ENCODE results near the gene PTS. TPM values are rescaled to one million over a fixed set of nuclear protein-coding genes. Genes with fewer than 3 reads are reported as not detected.
A peak's percentile ranks its signal among the peaks of the same experiment; 100 is the strongest.

The PTS gene
- polyA plus RNA-seq, 2 donors, result 48.6 to 53.8 TPM

GRCh38 chr11:112216561-112217105 is 9.6 kb upstream of the PTS start:
- H3K4me1 ChIP-seq (ENCODE audit: control insufficient read depth in 2 of 2, insufficient read depth in 2 of 2, low read length in 1 of 2), result no peaks in the 10 kb centered on the region
- no peaks in the 10 kb centered on the region for H3K27me3 ChIP-seq (ENCODE audit: control insufficient read depth in 1 of 2, insufficient read depth in 2 of 2, low read length in 2 of 2)
- no peaks in the 10 kb centered on the region for H3K36me3 ChIP-seq (ENCODE audit: control insufficient read depth in 2 of 2, insufficient read depth in 2 of 2, low read length in 1 of 2)
- H3K4me3 ChIP-seq (ENCODE audit: low read depth in 1 of 2, low read length in 2 of 2), result no peak overlapping the region
- no peaks in the 10 kb centered on the region for H3K9me3 ChIP-seq (ENCODE audit: control insufficient read depth in 2 of 2, insufficient read depth in 1 of 2, low read depth in 1 of 2, low read length in 1 of 2)
- WGBS, 2 donors, result 73 to 95% methylated on average over 1 of the region's 1 CpG
- H3K27ac ChIP-seq (ENCODE audit: low read depth in 2 of 2, low read length in 1 of 2), result no peak overlapping the region

GRCh38 chr11:112219476-112220232 is 6.6 kb upstream of the PTS start:
- Histone ChIP-seq H3K36me3 (ENCODE audit: control insufficient read depth in 2 of 2, insufficient read depth in 2 of 2, low read length in 1 of 2) (no peaks in the 10 kb centered on the region), H3K27me3 (ENCODE audit: control insufficient read depth in 1 of 2, insufficient read depth in 2 of 2, low read length in 2 of 2) (no peaks in the 10 kb centered on the region), H3K9me3 (ENCODE audit: control insufficient read depth in 2 of 2, insufficient read depth in 1 of 2, low read depth in 1 of 2, low read length in 1 of 2) (no peaks in the 10 kb centered on the region), H3K4me1 (ENCODE audit: control insufficient read depth in 2 of 2, insufficient read depth in 2 of 2, low read length in 1 of 2) (no peaks in the 10 kb centered on the region), H3K27ac (ENCODE audit: low read depth in 2 of 2, low read length in 1 of 2) (no peak overlapping the region), H3K4me3 (ENCODE audit: low read depth in 1 of 2, low read length in 2 of 2) (no peak overlapping the region)
- 31 to 32% methylated on average over 7 of the region's 7 CpGs for WGBS, 2 donors

GRCh38 chr11:112221274-112221835 is 4.9 kb upstream of the PTS start:
- H3K27ac ChIP-seq (ENCODE audit: low read depth in 2 of 2, low read length in 1 of 2), result no peak overlapping the region
- H3K9me3 ChIP-seq (ENCODE audit: control insufficient read depth in 2 of 2, insufficient read depth in 1 of 2, low read depth in 1 of 2, low read length in 1 of 2), result no peaks in the 10 kb centered on the region
- no peaks in the 10 kb centered on the region for H3K27me3 ChIP-seq (ENCODE audit: control insufficient read depth in 1 of 2, insufficient read depth in 2 of 2, low read length in 2 of 2)
- no peak overlapping the region for H3K4me3 ChIP-seq (ENCODE audit: low read depth in 1 of 2, low read length in 2 of 2)
- no peaks in the 10 kb centered on the region for H3K4me1 ChIP-seq (ENCODE audit: control insufficient read depth in 2 of 2, insufficient read depth in 2 of 2, low read length in 1 of 2)
- H3K36me3 ChIP-seq (ENCODE audit: control insufficient read depth in 2 of 2, insufficient read depth in 2 of 2, low read length in 1 of 2), result no peaks in the 10 kb centered on the region
- 33 to 36% methylated on average over 3 of the region's 3 CpGs for WGBS, 2 donors

- no peak overlapping the region for H3K4me3 ChIP-seq (ENCODE audit: low read depth in 1 of 2, low read length in 2 of 2)
- H3K4me1 ChIP-seq (ENCODE audit: control insufficient read depth in 2 of 2, insufficient read depth in 2 of 2, low read length in 1 of 2), result no peaks in the 10 kb centered on the region
- H3K27ac ChIP-seq (ENCODE audit: low read depth in 2 of 2, low read length in 1 of 2), result no peak overlapping the region
- no peaks in the 10 kb centered on the region for H3K36me3 ChIP-seq (ENCODE audit: control insufficient read depth in 2 of 2, insufficient read depth in 2 of 2, low read length in 1 of 2)
- no peaks in the 10 kb centered on the region for H3K27me3 ChIP-seq (ENCODE audit: control insufficient read depth in 1 of 2, insufficient read depth in 2 of 2, low read length in 2 of 2)
- WGBS, 2 donors, result 60 to 65% methylated on average over 4 of the region's 4 CpGs
- no peaks in the 10 kb centered on the region for H3K9me3 ChIP-seq (ENCODE audit: control insufficient read depth in 2 of 2, insufficient read depth in 1 of 2, low read depth in 1 of 2, low read length in 1 of 2)
Observed at GRCh38 chr11:112222303-112222702, 3.9 kb upstream of the PTS start.

GRCh38 chr11:112223121-112223520 is 3.1 kb upstream of the PTS start:
- Histone ChIP-seq H3K27me3 (ENCODE audit: control insufficient read depth in 1 of 2, insufficient read depth in 2 of 2, low read length in 2 of 2) (no peaks in the 10 kb centered on the region), H3K4me3 (ENCODE audit: low read depth in 1 of 2, low read length in 2 of 2) (no peak overlapping the region), H3K36me3 (ENCODE audit: control insufficient read depth in 2 of 2, insufficient read depth in 2 of 2, low read length in 1 of 2) (no peaks in the 10 kb centered on the region), H3K4me1 (ENCODE audit: control insufficient read depth in 2 of 2, insufficient read depth in 2 of 2, low read length in 1 of 2) (no peaks in the 10 kb centered on the region), H3K9me3 (ENCODE audit: control insufficient read depth in 2 of 2, insufficient read depth in 1 of 2, low read depth in 1 of 2, low read length in 1 of 2) (no peaks in the 10 kb centered on the region), H3K27ac (ENCODE audit: low read depth in 2 of 2, low read length in 1 of 2) (no peak overlapping the region)
- 30 to 49% methylated on average over 1 of the region's 1 CpG for WGBS, 2 donors

- no peak overlapping the region for H3K4me3 ChIP-seq (ENCODE audit: low read depth in 1 of 2, low read length in 2 of 2)
- no peaks in the 10 kb centered on the region for H3K4me1 ChIP-seq (ENCODE audit: control insufficient read depth in 2 of 2, insufficient read depth in 2 of 2, low read length in 1 of 2)
- 89 to 90% methylated on average over 5 of the region's 5 CpGs for WGBS, 2 donors
- H3K27me3 ChIP-seq (ENCODE audit: control insufficient read depth in 1 of 2, insufficient read depth in 2 of 2, low read length in 2 of 2), result no peaks in the 10 kb centered on the region
- no peak overlapping the region for H3K27ac ChIP-seq (ENCODE audit: low read depth in 2 of 2, low read length in 1 of 2)
- H3K36me3 ChIP-seq (ENCODE audit: control insufficient read depth in 2 of 2, insufficient read depth in 2 of 2, low read length in 1 of 2), result no peaks in the 10 kb centered on the region
- H3K9me3 ChIP-seq (ENCODE audit: control insufficient read depth in 2 of 2, insufficient read depth in 1 of 2, low read depth in 1 of 2, low read length in 1 of 2), result no peaks in the 10 kb centered on the region
Observed at GRCh38 chr11:112223754-112224532, 2.3 kb upstream of the PTS start.

GRCh38 chr11:112225753-112226061 is 521 bp upstream of the PTS start:
- no peaks in the 10 kb centered on the region for H3K27me3 ChIP-seq (ENCODE audit: control insufficient read depth in 1 of 2, insufficient read depth in 2 of 2, low read length in 2 of 2)
- peak overlapping the region; percentile 81 to 84 for H3K4me3 ChIP-seq (ENCODE audit: low read depth in 1 of 2, low read length in 2 of 2)
- no peaks in the 10 kb centered on the region for H3K4me1 ChIP-seq (ENCODE audit: control insufficient read depth in 2 of 2, insufficient read depth in 2 of 2, low read length in 1 of 2)
- 29 to 33% methylated on average over 8 of the region's 8 CpGs for WGBS, 2 donors
- no peaks in the 10 kb centered on the region for H3K9me3 ChIP-seq (ENCODE audit: control insufficient read depth in 2 of 2, insufficient read depth in 1 of 2, low read depth in 1 of 2, low read length in 1 of 2)
- H3K36me3 ChIP-seq (ENCODE audit: control insufficient read depth in 2 of 2, insufficient read depth in 2 of 2, low read length in 1 of 2), result peaks cover 0 to 2% of the 10 kb centered on the region in 2 donors
- H3K27ac ChIP-seq (ENCODE audit: low read depth in 2 of 2, low read length in 1 of 2), result peak overlapping the region; percentile 98 to 99

GRCh38 chr11:112226831-112227401 is 688 bp downstream of the PTS start:
- 4 to 7% methylated on average over 16 of the region's 16 CpGs for WGBS, 2 donors
- no peaks in the 10 kb centered on the region for H3K27me3 ChIP-seq (ENCODE audit: control insufficient read depth in 1 of 2, insufficient read depth in 2 of 2, low read length in 2 of 2)
- no peaks in the 10 kb centered on the region for H3K4me1 ChIP-seq (ENCODE audit: control insufficient read depth in 2 of 2, insufficient read depth in 2 of 2, low read length in 1 of 2)
- peak overlapping the region; percentile 98 to 99 for H3K27ac ChIP-seq (ENCODE audit: low read depth in 2 of 2, low read length in 1 of 2)
- H3K36me3 ChIP-seq (ENCODE audit: control insufficient read depth in 2 of 2, insufficient read depth in 2 of 2, low read length in 1 of 2), result peaks cover 0 to 2% of the 10 kb centered on the region in 2 donors
- H3K4me3 ChIP-seq (ENCODE audit: low read depth in 1 of 2, low read length in 2 of 2), result peak overlapping the region; percentile 81 to 84
- H3K9me3 ChIP-seq (ENCODE audit: control insufficient read depth in 2 of 2, insufficient read depth in 1 of 2, low read depth in 1 of 2, low read length in 1 of 2), result no peaks in the 10 kb centered on the region

- Histone ChIP-seq H3K9me3 (ENCODE audit: control insufficient read depth in 2 of 2, insufficient read depth in 1 of 2, low read depth in 1 of 2, low read length in 1 of 2) (no peaks in the 10 kb centered on the region), H3K27me3 (ENCODE audit: control insufficient read depth in 1 of 2, insufficient read depth in 2 of 2, low read length in 2 of 2) (no peaks in the 10 kb centered on the region), H3K36me3 (ENCODE audit: control insufficient read depth in 2 of 2, insufficient read depth in 2 of 2, low read length in 1 of 2) (peaks cover 0 to 2% of the 10 kb centered on the region in 2 donors), H3K4me1 (ENCODE audit: control insufficient read depth in 2 of 2, insufficient read depth in 2 of 2, low read length in 1 of 2) (no peaks in the 10 kb centered on the region), H3K4me3 (ENCODE audit: low read depth in 1 of 2, low read length in 2 of 2) (peak overlapping the region in 1 of 2 donors; percentile 81), H3K27ac (ENCODE audit: low read depth in 2 of 2, low read length in 1 of 2) (no peak overlapping the region)
- WGBS, 2 donors, result 88 to 90% methylated on average over 4 of the region's 4 CpGs
Observed at GRCh38 chr11:112227471-112227870, 1.2 kb downstream of the PTS start.

Measured in esophagus (tissue), 2 donors.